ENCODE measurements around the gene AZI2.
A peak's percentile ranks its signal among the peaks of the same experiment; 100 is the strongest.

Gene AZI2

GRCh38 chr3:28300345-28300962 lies 48.2 kb downstream of the AZI2 start:
- DNase-seq, result no peak

DNA sequence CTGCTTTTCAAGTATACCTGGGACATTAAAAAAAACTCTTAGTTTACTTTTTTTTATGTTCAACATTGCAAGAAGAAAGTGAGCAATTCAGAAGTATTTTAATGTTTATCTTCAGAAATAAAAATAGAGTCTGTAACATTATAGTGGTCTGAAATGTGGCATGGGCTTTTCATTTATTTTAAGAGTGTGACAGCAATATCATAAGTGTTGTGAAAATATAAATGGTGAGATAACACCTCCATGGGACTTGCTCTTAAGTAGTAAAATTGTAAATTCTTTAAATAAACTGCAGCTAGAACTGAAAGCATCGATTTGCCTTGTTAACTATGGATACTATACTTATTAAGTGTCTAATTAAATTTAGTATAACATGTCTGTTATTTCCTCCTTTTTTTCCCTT lies 48.9 kb downstream of the AZI2 start:
- no peak for DNase-seq

GRCh38 chr3:28295898-28296490 lies 52.6 kb downstream of the AZI2 start:
- DNase-seq, result no peak

- no peak for DNase-seq
These were observed 53.8 kb downstream of the AZI2 start for GRCh38 chr3:28294667-28295413.

DNA sequence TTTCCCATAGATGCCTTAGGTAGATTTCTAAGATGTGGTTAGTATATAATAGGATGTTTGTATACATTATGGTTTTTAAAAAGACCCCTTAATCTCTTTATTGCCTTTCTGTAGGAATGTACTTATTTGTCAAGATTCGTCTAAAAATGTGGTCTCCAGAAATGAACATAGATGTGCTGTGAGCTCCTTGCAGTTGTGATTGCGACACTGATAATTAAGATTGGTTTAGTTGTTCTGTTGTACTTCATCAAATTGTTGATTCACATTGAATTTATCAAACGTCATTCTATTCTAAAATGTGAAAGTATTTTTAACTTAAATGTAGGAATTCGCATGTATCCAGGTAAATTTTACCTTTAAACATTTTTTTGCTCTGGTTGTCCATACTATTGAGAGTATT lies 56.0 kb downstream of the AZI2 start:
- DNase-seq, result no peak

- DNase-seq, result no peak
These were observed 57.0 kb downstream of the AZI2 start for GRCh38 chr3:28291577-28291976.

GRCh38 chr3:28290863-28291300 lies 57.7 kb downstream of the AZI2 start:
- no peak for DNase-seq

DNA sequence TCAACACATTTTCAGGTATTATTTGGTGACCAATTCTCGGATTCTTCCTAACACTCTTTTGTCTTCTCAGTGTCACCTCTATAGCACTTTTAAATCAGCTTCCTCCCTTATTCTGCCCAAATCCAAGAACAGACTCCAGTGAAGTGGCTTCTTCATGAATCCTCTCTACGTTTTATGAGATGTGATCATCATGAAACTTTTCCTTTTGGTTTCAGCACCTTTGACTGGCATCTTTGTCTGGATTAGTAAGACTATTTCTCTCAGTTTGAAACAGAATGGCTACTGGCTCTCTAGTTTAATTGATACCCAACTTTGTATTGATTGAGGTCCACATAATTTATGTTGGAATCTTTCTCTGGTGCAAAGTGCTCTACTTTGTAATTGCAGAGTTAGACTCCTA lies 61.6 kb downstream of the AZI2 start:
- DNase-seq, result no peak

- peak; percentile 7 for DNase-seq
These were observed 62.0 kb downstream of the AZI2 start for GRCh38 chr3:28286595-28286994.

GRCh38 chr3:28280781-28281180 lies 67.8 kb downstream of the AZI2 start:
- DNase-seq, result no peak

DNA sequence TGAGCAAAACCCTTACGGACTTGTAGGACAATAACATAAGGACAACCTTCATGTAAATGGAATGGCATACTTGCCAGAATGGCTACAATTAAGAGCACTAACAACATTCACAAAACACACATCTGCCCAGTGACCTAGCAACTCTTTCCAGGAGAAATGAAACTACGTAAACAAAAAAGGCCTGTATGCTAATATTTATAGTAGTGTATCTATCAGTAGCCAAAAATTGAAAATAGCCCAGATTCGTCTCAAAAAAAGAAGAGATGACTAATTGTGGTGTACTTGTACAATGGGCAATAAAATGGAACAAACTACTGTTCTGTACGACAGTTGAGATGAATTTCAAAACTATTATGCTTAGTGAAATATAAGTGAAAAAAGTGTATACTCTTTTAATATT lies 68.9 kb downstream of the AZI2 start:
- no peak for DNase-seq

- no peak for DNase-seq
These were observed 69.7 kb downstream of the AZI2 start for GRCh38 chr3:28278918-28279317.

DNA sequence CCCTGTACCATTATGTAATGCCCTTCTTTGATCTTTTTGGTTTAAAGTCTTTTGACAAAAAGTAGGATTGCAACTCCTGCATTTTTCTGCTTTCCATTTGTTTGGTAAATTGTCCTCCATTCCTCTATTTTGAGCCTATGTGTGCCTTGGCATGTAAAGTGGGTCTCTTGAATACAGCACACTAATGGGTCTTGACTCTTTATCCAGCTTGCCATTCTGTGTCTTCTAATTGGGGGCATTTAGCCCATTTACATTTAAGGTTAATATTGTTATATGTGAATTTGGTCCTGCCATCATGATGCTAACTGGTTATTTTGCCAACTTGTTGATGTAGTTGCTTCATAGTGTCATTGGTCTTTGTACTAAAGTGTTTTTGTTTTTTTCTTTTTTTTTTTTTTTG lies 74.8 kb downstream of the AZI2 start:
- no peak for DNase-seq

Data from NCI-H2227 treated with DMSO at 0.1 percent for 48 hours (cell line).